RCC 7860 (cell line): Measurements from ENCODE around the gene L3MBTL4.
A peak's percentile ranks its signal among the peaks of the same experiment; 100 is the strongest.
"Not testable (repeated sequence)": the region's sequence is repeated elsewhere in the genome, so short reads cannot be mapped to it uniquely, and the experiment has no call there.

ENCODE experiments used
- DNase-seq: peaks from one replicate; pipeline ENCODE4 v3.0.0-alpha.2; 2015; ENCODE audit warnings: low spot score
- FAIRE-seq: peaks from 2 replicates; lab custom pipeline; 2012; peaks lifted over from hg19 to GRCh38; lab: Jason Lieb, UNC

Gene L3MBTL4

GRCh38 chr18:6406910-6407470 is 7.7 kb downstream of the L3MBTL4 start:
- FAIRE-seq (no peak), DNase-seq (no peak)

GRCh38 chr18:6406075-6406909 is 8.4 kb downstream of the L3MBTL4 start:
- DNase-seq (peak; percentile 59), FAIRE-seq (no peak)

GRCh38 chr18:6405237-6406074 is 9.3 kb downstream of the L3MBTL4 start:
- DNase-seq: peak; percentile 35
- no peak for FAIRE-seq

- FAIRE-seq (no peak), DNase-seq (no peak)
Measured at GRCh38 chr18:6404834-6405233, 9.9 kb downstream of the L3MBTL4 start.

- FAIRE-seq (no peak), DNase-seq (no peak)
Measured at GRCh38 chr18:6401687-6402086, 13.0 kb downstream of the L3MBTL4 start.

GRCh38 chr18:6399776-6400175 is 14.9 kb downstream of the L3MBTL4 start:
- no peak for DNase-seq

GRCh38 chr18:6397931-6398566 is 16.7 kb downstream of the L3MBTL4 start:
- DNase-seq (no peak), FAIRE-seq (no peak)

More at GRCh38 chr18:6399776-6400175, 14.9 kb downstream of the L3MBTL4 start:
- FAIRE-seq: no peak

GRCh38 chr18:6396847-6397246 is 17.9 kb downstream of the L3MBTL4 start:
- FAIRE-seq: no peak
- no peak for DNase-seq

GRCh38 chr18:6396276-6396675 is 18.4 kb downstream of the L3MBTL4 start:
- FAIRE-seq: no peak
- no peak for DNase-seq

GRCh38 chr18:6389005-6389404 is 25.7 kb downstream of the L3MBTL4 start:
- FAIRE-seq (no peak), DNase-seq (no peak)

- FAIRE-seq (no peak), DNase-seq (no peak)
Measured at GRCh38 chr18:6382963-6383362, 31.7 kb downstream of the L3MBTL4 start.

- FAIRE-seq, DNase-seq: not testable (repeated sequence)
Measured at GRCh38 chr18:6377473-6377872, 37.2 kb downstream of the L3MBTL4 start.

GRCh38 chr18:6376433-6377229 is 38.1 kb downstream of the L3MBTL4 start:
- FAIRE-seq: no peak
- no peak for DNase-seq

- FAIRE-seq (no peak), DNase-seq (no peak)
Measured at GRCh38 chr18:6374935-6375529, 39.7 kb downstream of the L3MBTL4 start.

GRCh38 chr18:6374340-6374739 is 40.4 kb downstream of the L3MBTL4 start:
- FAIRE-seq (no peak), DNase-seq (no peak)

- FAIRE-seq (no peak), DNase-seq (no peak)
Measured at GRCh38 chr18:6373187-6373586, 41.5 kb downstream of the L3MBTL4 start.

GRCh38 chr18:6370886-6371635 is 43.6 kb downstream of the L3MBTL4 start:
- FAIRE-seq: no peak
- peak; percentile 41 for DNase-seq

- DNase-seq: peak; percentile 41
- no peak for FAIRE-seq
Measured at GRCh38 chr18:6370410-6370809, 44.3 kb downstream of the L3MBTL4 start.

- FAIRE-seq (no peak), DNase-seq (peak; percentile 7)
Measured at GRCh38 chr18:6368017-6368416, 46.7 kb downstream of the L3MBTL4 start.
